Measurements from ENCODE around the gene PRDM5. TPM values are rescaled to one million over a fixed set of nuclear protein-coding genes. Genes with fewer than 3 reads are reported as not detected.

PRDM5 gene
- total RNA-seq, 5 donors from 2014 or later (not counting 1 experiment from before 2014, with no cell fraction given): 0.47 to 1.4 (median 0.86) TPM; not detected in 1

DNA sequence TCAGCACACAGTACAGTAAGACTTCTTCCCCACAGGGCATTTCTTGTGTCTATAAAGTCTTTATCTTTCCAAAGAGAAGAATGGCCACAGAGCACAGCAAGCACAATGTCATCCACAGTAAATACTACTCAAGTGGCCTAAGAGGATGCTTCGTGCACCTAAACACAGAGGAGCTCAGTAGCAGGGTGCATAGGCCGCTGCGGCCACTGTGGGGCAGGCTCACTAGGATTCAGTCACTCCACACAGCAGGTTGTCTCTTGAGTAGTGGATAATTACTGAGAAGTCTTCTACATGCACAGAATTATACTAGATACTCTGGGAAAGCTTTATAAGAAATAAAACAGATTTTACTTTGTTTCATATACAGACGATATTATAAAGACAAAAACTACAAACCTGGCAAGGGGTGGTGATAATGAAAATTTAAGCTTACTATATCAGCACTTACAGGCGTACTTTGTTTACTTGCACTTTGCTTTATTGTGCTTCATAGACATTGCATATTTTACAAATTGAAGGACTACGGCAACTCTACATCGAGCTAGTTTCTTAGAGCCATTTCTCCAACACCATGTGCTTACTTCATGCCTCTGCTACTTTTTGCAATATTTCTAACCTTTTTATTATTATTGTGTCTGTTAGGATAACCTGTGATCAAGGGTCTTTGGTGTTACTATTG, 78.5 kb downstream of the PRDM5 start:
- H3K27ac ChIP-seq (ENCODE audit: low read length): no peak overlapping the region
- Mint-ChIP-seq H3K4me3 (no peak overlapping the region), H3K4me1 (peaks cover 4 to 7% (median 6%) of the 10 kb centered on the region in 3 donors), H3K27me3 (no peaks in the 10 kb centered on the region), H3K9me3 (no peaks in the 10 kb centered on the region), H3K27ac (no peak overlapping the region), H3K36me3 (no peaks in the 10 kb centered on the region)
- ChIA-PET POLR2A (interaction anchor here in 1 of 2 donors (0.6 kb wide), 1 partner anchor 196 kb away, joined by 3 read pairs; no protein-coding TSS in a partner anchor), CTCF (interaction anchor here (0.6 to 1.1 kb wide), 4 partner anchors 39 to 399 kb away, joined by 3 to 4 read pairs (median 3); no protein-coding TSS in a partner anchor)
- no peaks in the 10 kb centered on the region for H3K9me3 ChIP-seq
- no peaks in the 10 kb centered on the region for H3K4me1 ChIP-seq (ENCODE audit: control insufficient read depth in 1 of 2, extremely low read depth in 1 of 2, insufficient read depth in 2 of 2, low read length in 2 of 2)
- H3K27me3 ChIP-seq (replicated peaks in 1 of 2; ENCODE audit: control insufficient read depth in 2 of 2, extremely low read depth in 1 of 2, insufficient read depth in 2 of 2, low read length in 1 of 2): no peaks in the 10 kb centered on the region
- WGBS (ENCODE audit: insufficient coverage): no CpG with 5 or more reads among the region's 7 CpGs
- H3K4me3 ChIP-seq (ENCODE audit: control insufficient read depth in 1 of 2, extremely low read depth in 1 of 2, low read length in 1 of 2): no peak overlapping the region
- DNase-seq (peak in 3 of 35 experiments; percentile 1 to 12 (median 2)), ATAC-seq (replicated peaks in 1 of 4) (no peak)
- H3K36me3 ChIP-seq (ENCODE audit: control insufficient read depth in 2 of 2, extremely low read depth in 1 of 2, insufficient read depth in 1 of 2, low read length in 1 of 2): no peaks in the 10 kb centered on the region

DNA sequence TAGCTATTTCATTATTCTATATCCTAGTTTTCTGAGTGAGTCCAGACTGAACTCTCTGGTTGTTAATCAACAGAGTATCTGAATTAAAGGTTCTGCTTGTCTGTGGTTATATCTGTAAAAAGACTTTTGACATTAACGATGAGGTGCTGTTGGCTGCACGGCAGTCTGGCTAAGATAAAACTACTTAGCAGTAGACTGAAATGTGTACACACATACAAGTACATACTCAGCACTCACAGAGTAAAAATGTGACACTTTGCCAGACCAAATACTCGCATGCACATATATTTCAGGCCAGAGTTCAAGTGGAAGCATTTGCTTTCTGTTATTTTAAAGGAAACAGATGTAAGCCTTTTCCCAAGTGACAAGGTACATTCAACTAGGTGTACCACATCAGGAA, 80.5 kb downstream of the PRDM5 start:
- no peak for DNase-seq
- ChIA-PET CTCF (no interaction called here), POLR2A (no interaction called here)
- Histone ChIP-seq H3K36me3 (ENCODE audit: control insufficient read depth in 2 of 2, extremely low read depth in 1 of 2, insufficient read depth in 1 of 2, low read length in 1 of 2) (no peaks in the 10 kb centered on the region), H3K9me3 (no peaks in the 10 kb centered on the region), H3K4me3 (ENCODE audit: control insufficient read depth in 1 of 2, extremely low read depth in 1 of 2, low read length in 1 of 2) (no peak overlapping the region), H3K4me1 (ENCODE audit: control insufficient read depth in 1 of 2, extremely low read depth in 1 of 2, insufficient read depth in 2 of 2, low read length in 2 of 2) (no peaks in the 10 kb centered on the region), H3K27ac (ENCODE audit: low read length) (no peak overlapping the region), H3K27me3 (replicated peaks in 1 of 2; ENCODE audit: control insufficient read depth in 2 of 2, extremely low read depth in 1 of 2, insufficient read depth in 2 of 2, low read length in 1 of 2) (no peaks in the 10 kb centered on the region)
- Mint-ChIP-seq H3K9me3 (no peaks in the 10 kb centered on the region), H3K27me3 (peaks cover 0 to 2% of the 10 kb centered on the region in 2 donors), H3K4me1 (peaks cover 4 to 7% (median 6%) of the 10 kb centered on the region in 3 donors), H3K4me3 (no peak overlapping the region), H3K36me3 (no peaks in the 10 kb centered on the region), H3K27ac (no peak overlapping the region)
- no CpG with 5 or more reads among the region's 3 CpGs for WGBS (ENCODE audit: insufficient coverage)
- no peak for ATAC-seq (replicated peaks in 1 of 4)

DNA sequence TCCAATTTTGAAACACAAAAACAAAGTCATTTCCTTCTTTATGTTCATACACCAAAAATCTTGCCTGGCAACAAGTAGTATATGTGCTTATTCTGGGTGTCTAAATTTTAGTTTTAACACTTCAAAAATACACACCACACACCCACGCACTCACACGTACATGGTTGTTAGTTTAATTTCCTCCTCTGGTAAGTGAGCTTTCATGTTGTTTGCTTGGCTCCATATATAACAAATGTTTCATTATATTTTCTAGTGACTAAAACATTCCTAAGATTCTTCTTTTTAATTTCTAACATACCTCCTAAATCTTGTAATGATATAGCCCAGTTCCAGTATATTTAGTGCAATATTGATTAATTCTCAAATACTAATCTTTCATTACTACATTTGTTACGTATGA, 80.9 kb downstream of the PRDM5 start:
- DNase-seq: no peak
- H3K9me3 Mint-ChIP-seq: no peaks in the 10 kb centered on the region
- no peaks in the 10 kb centered on the region for H3K36me3 ChIP-seq (ENCODE audit: control insufficient read depth in 2 of 2, extremely low read depth in 1 of 2, insufficient read depth in 1 of 2, low read length in 1 of 2)
- H3K4me3 Mint-ChIP-seq: no peak overlapping the region
- peaks cover 4 to 7% (median 6%) of the 10 kb centered on the region in 3 donors for H3K4me1 Mint-ChIP-seq
- no peak overlapping the region for H3K4me3 ChIP-seq (ENCODE audit: control insufficient read depth in 1 of 2, extremely low read depth in 1 of 2, low read length in 1 of 2)
- H3K27me3 Mint-ChIP-seq: peaks cover 0 to 2% of the 10 kb centered on the region in 2 donors
- CTCF ChIA-PET: no interaction called here
- no peak for ATAC-seq (replicated peaks in 1 of 4)
- no peak overlapping the region for H3K27ac Mint-ChIP-seq
- POLR2A ChIA-PET: no interaction called here
- WGBS (ENCODE audit: insufficient coverage): no CpG with 5 or more reads among the region's 3 CpGs
- H3K4me1 ChIP-seq (ENCODE audit: control insufficient read depth in 1 of 2, extremely low read depth in 1 of 2, insufficient read depth in 2 of 2, low read length in 2 of 2): no peaks in the 10 kb centered on the region
- no peak overlapping the region for H3K27ac ChIP-seq (ENCODE audit: low read length)
- H3K27me3 ChIP-seq (replicated peaks in 1 of 2; ENCODE audit: control insufficient read depth in 2 of 2, extremely low read depth in 1 of 2, insufficient read depth in 2 of 2, low read length in 1 of 2): no peaks in the 10 kb centered on the region
- H3K9me3 ChIP-seq: no peaks in the 10 kb centered on the region
- no peaks in the 10 kb centered on the region for H3K36me3 Mint-ChIP-seq

DNA sequence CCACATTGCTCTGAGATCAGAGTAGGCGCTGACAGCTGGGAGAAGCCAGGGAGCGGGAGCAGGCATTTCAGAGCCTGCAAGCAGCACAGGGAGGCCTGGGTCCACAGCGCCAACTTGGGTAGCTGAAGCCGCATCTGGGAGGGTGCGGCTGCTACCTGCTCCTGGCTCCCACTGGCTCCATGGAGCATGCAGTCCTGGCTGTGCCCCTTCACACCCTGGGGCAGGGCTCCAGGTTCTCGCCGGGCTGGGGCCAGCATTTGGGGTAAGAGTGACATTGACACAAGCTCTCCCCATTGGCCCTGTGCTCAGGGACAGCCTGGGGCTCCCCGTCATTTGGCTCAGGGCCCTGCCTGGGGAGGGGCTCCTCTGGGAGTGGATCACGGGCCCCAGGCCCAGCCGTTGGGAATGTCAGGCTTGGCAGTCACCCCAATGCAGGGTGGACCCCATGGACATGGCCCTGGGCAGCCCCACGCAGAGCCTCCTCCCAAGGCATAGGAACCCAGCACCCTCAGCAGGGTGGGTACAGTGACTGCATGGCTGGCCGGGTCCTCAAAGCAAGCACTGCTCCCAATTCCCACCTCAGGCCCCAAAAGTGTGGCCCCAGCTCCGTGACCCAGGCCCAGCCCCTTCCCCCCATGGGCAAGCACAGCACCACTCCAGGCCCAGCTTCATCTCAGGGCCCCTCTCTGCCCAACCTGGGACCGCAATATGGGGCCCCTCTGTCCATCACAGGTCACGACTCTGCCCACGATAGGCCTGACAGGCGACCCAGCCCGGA, 82.4 kb downstream of the PRDM5 start:
- Mint-ChIP-seq H3K36me3 (no peaks in the 10 kb centered on the region), H3K9me3 (no peaks in the 10 kb centered on the region), H3K27me3 (peaks cover 0 to 2% of the 10 kb centered on the region in 2 donors), H3K27ac (no peak overlapping the region), H3K4me3 (no peak overlapping the region), H3K4me1 (peaks cover 4 to 7% (median 6%) of the 10 kb centered on the region in 3 donors)
- 92% methylated on average over 16 of the region's 18 CpGs for WGBS (ENCODE audit: insufficient coverage)
- Histone ChIP-seq H3K4me3 (ENCODE audit: control insufficient read depth in 1 of 2, extremely low read depth in 1 of 2, low read length in 1 of 2) (no peak overlapping the region), H3K27me3 (replicated peaks in 1 of 2; ENCODE audit: control insufficient read depth in 2 of 2, extremely low read depth in 1 of 2, insufficient read depth in 2 of 2, low read length in 1 of 2) (no peaks in the 10 kb centered on the region), H3K27ac (ENCODE audit: low read length) (no peak overlapping the region), H3K9me3 (no peaks in the 10 kb centered on the region), H3K4me1 (ENCODE audit: control insufficient read depth in 1 of 2, extremely low read depth in 1 of 2, insufficient read depth in 2 of 2, low read length in 2 of 2) (no peaks in the 10 kb centered on the region), H3K36me3 (ENCODE audit: control insufficient read depth in 2 of 2, extremely low read depth in 1 of 2, insufficient read depth in 1 of 2, low read length in 1 of 2) (no peaks in the 10 kb centered on the region)
- ATAC-seq (replicated peaks in 1 of 4) (no peak), DNase-seq (no peak)
- ChIA-PET CTCF (no interaction called here), POLR2A (no interaction called here)

DNA sequence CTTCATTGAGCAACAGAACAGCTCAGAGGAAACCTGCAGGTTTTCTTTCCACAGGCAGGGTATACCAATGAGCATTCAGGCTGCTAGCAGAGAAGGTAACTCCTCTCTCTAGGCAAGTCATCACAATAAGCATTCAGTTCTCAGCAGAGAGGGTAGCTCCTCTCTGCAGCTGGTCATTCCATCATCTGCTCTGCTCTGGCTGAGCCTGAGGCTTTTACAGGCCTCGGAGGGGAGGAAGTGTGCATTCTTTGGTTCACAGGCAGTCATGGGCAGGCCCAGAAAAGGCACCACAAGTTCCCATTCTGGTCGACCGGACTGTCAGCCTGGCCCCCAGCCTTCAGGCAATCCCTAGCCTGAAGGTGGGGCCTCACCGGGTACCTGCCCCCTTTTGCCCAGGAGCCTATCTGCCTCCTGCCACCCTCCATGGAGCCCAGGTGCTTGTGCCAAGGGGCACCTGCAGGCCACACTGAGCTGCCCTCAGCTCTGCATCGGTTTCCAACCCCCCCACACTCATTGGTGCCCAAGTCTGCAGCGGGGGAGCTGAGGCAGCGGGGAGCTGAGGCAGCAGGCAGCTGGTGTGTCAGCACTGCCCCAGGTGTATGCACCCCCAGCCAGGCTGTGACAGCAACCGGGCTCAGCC, 83.1 kb downstream of the PRDM5 start:
- no peak for ATAC-seq (replicated peaks in 1 of 4)
- Mint-ChIP-seq H3K4me3 (no peak overlapping the region), H3K9me3 (peaks cover 0 to 4% (median 0%) of the 10 kb centered on the region in 3 donors), H3K4me1 (peaks cover under 1 to 2% (median 1%) of the 10 kb centered on the region in 3 donors), H3K27me3 (peaks cover 0 to 2% of the 10 kb centered on the region in 2 donors), H3K36me3 (no peaks in the 10 kb centered on the region), H3K27ac (no peak overlapping the region)
- no peak for DNase-seq
- Histone ChIP-seq H3K4me1 (ENCODE audit: control insufficient read depth in 1 of 2, extremely low read depth in 1 of 2, insufficient read depth in 2 of 2, low read length in 2 of 2) (no peaks in the 10 kb centered on the region), H3K36me3 (ENCODE audit: control insufficient read depth in 2 of 2, extremely low read depth in 1 of 2, insufficient read depth in 1 of 2, low read length in 1 of 2) (no peaks in the 10 kb centered on the region), H3K9me3 (no peaks in the 10 kb centered on the region), H3K27me3 (replicated peaks in 1 of 2; ENCODE audit: control insufficient read depth in 2 of 2, extremely low read depth in 1 of 2, insufficient read depth in 2 of 2, low read length in 1 of 2) (no peaks in the 10 kb centered on the region), H3K27ac (ENCODE audit: low read length) (no peak overlapping the region), H3K4me3 (ENCODE audit: control insufficient read depth in 1 of 2, extremely low read depth in 1 of 2, low read length in 1 of 2) (no peak overlapping the region)
- WGBS (ENCODE audit: insufficient coverage): 89% methylated on average over 8 of the region's 8 CpGs
- CTCF ChIA-PET: no interaction called here
- POLR2A ChIA-PET: interaction anchor here in 1 of 2 donors (0.6 kb wide), 1 partner anchor 246 kb away, joined by 4 read pairs; no protein-coding TSS in a partner anchor

DNA sequence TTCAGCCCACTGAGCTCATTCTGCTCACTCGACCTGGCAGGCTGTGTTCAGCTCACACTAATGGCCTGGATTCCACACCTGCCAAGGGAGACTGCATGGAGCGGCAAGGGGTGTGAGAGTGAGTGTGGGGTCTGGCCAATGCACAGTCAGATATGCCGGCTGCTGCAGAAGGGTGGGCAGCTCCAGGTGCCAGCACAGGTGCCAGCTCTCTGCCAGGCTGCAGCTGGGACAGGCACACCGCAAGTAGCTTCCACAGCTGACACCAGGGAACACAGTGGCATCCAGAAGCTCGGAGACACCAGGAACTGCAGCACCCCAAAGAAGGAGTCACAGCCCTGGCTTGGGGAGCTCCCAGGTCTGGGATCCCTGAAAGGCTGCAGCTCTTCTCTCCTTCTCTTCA, 83.7 kb downstream of the PRDM5 start:
- no peak overlapping the region for H3K4me3 ChIP-seq (ENCODE audit: control insufficient read depth in 1 of 2, extremely low read depth in 1 of 2, low read length in 1 of 2)
- H3K9me3 ChIP-seq: no peaks in the 10 kb centered on the region
- Mint-ChIP-seq H3K4me1 (no peaks in the 10 kb centered on the region), H3K36me3 (no peaks in the 10 kb centered on the region), H3K9me3 (peaks cover 0 to 5% (median under 1%) of the 10 kb centered on the region in 3 donors), H3K27me3 (peaks cover 0 to 2% of the 10 kb centered on the region in 2 donors), H3K4me3 (no peak overlapping the region), H3K27ac (no peak overlapping the region)
- 78% methylated on average over 4 of the region's 5 CpGs for WGBS (ENCODE audit: insufficient coverage)
- DNase-seq (no peak), ATAC-seq (replicated peaks in 1 of 4) (no peak)
- H3K4me1 ChIP-seq (ENCODE audit: control insufficient read depth in 1 of 2, extremely low read depth in 1 of 2, insufficient read depth in 2 of 2, low read length in 2 of 2): no peaks in the 10 kb centered on the region
- ChIA-PET CTCF (no interaction called here), POLR2A (interaction anchor here in 1 of 2 donors (0.6 kb wide), 1 partner anchor 245 kb away, joined by 4 read pairs; no protein-coding TSS in a partner anchor)
- H3K27ac ChIP-seq (ENCODE audit: low read length): no peak overlapping the region
- H3K27me3 ChIP-seq (replicated peaks in 1 of 2; ENCODE audit: control insufficient read depth in 2 of 2, extremely low read depth in 1 of 2, insufficient read depth in 2 of 2, low read length in 1 of 2): no peaks in the 10 kb centered on the region
- H3K36me3 ChIP-seq (ENCODE audit: control insufficient read depth in 2 of 2, extremely low read depth in 1 of 2, insufficient read depth in 1 of 2, low read length in 1 of 2): no peaks in the 10 kb centered on the region

Measured in T-cell (primary cell).